ENCODE data around the gene SLC4A7. TPM values are rescaled to one million over a fixed set of nuclear protein-coding genes. Genes with fewer than 3 reads are reported as not detected.
A peak's percentile ranks its signal among the peaks of the same experiment; 100 is the strongest.
"Not testable (repeated sequence)": the region's sequence is repeated elsewhere in the genome, so short reads cannot be mapped to it uniquely, and the experiment has no call there.

The SLC4A7 gene
- total RNA-seq: 10 to 100 TPM; 62.1 to 62.3 TPM

DNA sequence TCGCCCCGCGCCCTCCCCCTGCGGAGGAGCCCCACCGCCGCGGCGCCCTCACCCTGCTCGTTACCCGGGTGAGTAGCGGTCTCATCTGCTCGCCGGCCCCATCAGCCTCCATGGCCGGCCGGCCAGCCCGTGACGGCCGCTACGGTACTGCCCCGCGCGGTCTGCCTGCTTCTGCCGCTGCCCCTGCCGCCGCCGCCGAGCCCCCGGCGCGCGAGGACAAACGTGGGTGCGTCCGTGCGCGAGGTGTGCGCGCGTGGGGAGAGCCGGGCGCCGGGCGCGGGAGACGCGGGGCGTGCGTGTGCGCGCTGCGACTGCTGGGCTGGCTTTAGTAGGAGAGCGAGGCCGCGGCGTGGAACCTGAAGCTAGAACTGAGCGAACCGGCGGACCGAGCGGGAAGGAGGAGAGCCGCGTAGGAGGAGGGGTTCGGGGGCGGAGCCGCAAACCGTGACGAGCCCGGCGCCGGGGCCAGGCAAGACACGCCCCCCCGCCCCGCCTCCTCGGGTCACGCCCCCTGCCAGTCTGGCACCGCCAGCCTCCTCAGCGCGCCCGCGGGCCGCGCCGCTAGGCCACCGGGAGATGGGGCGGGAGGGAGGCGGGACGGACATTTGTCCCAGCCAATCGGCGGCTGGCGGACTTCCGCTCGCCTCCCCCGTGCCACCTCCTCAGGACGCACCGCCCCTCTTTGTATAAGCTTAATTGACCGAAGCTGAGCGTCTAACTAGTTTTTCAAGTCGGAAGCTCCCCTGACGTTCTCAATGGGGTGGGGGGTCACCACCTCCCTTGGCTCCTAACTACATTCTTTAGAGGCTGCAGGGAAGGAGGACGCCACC is at the start of gene SLC4A7:
Gene SLC4A7, minus strand, starts transcription at position 370 of the 830 bp plus-strand sequence. Its CDS starts 258 bp downstream, at position 112.
- Mint-ChIP-seq H3K36me3 (peaks cover 18% of the 10 kb centered on the region), H3K27ac (peak within 1 kb of the TSS; percentile 96), H3K27me3 (no peaks in the 10 kb centered on the region), H3K4me3 (peak within 1 kb of the TSS; percentile 100), H3K9me3 (no peaks in the 10 kb centered on the region), H3K4me1 (ENCODE audit: low read depth) (peaks cover 28% of the 10 kb centered on the region)
- DNase-seq: peak; percentile 99
- ChIA-PET CTCF (interaction anchor here (0.7 to 3.5 kb wide), 9 partner anchors 10 to 197 kb away, joined by 3 to 10 read pairs (median 4); no protein-coding TSS in a partner anchor), POLR2A (interaction anchor here (0.6 to 2.0 kb wide), 7 partner anchors 49 to 865 kb away, joined by 3 to 7 read pairs (median 4); partner anchors contain the start of genes AZI2 and ZCWPW2)
- intact Hi-C loops (cut with micrococcal nuclease): loop anchor here (1.0 to 5.0 kb wide), 10 partner anchors 17 to 865 kb away; partner anchors contain the start of genes CMC1 and NEK10

DNA sequence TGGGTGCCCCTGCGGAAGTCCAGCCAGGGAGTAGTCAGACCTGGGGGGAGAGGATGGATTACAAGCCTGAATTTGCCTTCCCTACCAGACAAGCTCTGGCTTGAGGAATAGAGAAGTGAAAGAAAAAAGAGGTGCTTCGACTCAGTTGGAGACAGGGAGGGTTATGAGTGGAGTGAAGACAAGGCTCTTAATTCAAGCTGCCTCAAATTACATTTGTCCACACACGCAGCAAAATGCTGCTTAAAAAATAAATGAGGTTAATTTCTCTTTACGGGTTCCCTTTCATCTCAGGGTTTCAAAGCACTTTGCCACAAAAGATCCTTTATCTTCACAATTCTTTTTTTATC is 49.0 kb upstream of the SLC4A7 start:
- POLR2A ChIA-PET: interaction anchor here (1.3 kb wide), 1 partner anchor 50 kb away, joined by 5 read pairs; the partner anchor contains the start of gene SLC4A7
- intact Hi-C loops (cut with micrococcal nuclease): no loop called here
- H3K9me3 Mint-ChIP-seq: no peaks in the 10 kb centered on the region
- CTCF ChIA-PET: interaction anchor here (1.0 to 1.2 kb wide), 2 partner anchors 10 to 11 kb away, joined by 3 to 4 read pairs; no protein-coding TSS in a partner anchor
- H3K27me3 Mint-ChIP-seq: no peaks in the 10 kb centered on the region
- no peak overlapping the region for H3K27ac Mint-ChIP-seq
- H3K4me3 Mint-ChIP-seq: no peak overlapping the region
- peaks cover 23% of the 10 kb centered on the region for H3K4me1 Mint-ChIP-seq (ENCODE audit: low read depth)
- DNase-seq: no peak
- no peaks in the 10 kb centered on the region for H3K36me3 Mint-ChIP-seq

DNA sequence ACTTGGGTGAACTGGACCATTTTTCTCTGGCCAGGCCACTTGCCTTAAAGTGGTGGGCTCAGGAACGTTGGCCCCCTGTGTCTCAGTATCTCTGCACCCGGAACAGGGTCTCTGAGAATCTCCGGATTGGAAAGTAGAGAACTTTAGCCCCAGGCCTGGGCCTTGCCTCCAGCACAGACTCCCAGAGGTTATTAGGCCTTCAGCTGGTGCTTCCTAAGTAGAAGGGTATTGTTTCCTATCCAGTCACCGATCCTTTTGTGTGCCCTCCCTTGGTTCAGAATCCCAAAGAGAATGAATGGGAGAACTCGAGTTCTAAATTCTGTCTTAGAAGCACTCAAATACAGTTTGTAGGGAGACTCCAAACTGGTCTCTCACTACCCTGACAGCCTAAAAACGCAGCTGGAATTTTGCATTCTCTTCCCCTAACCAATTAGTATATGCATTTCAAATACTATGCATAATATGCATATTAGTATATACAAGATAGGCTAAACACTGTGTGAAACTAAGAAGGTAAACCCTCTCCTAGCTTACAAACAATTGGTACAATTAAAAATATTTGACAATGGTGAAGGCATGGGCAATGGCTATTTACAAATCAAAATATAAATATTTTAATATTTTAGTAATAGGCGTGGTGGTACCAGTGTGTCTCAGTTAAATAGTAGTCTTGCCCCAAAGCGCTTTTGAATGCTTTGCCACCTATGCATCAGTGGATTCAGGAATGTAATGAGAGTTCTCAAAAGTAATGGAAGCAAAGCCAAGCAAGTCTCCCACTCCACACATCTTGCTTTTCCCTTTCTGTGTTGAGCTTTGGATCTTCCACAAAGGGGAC is 48.5 kb upstream of the SLC4A7 start:
- ChIA-PET CTCF (interaction anchor here (1.0 kb wide), 1 partner anchor 11 kb away, joined by 3 read pairs; no protein-coding TSS in a partner anchor), POLR2A (interaction anchor here (1.3 kb wide), 1 partner anchor 49 kb away, joined by 5 read pairs; the partner anchor contains the start of gene SLC4A7)
- Mint-ChIP-seq H3K27ac (no peak overlapping the region), H3K9me3 (no peaks in the 10 kb centered on the region), H3K36me3 (no peaks in the 10 kb centered on the region), H3K27me3 (no peaks in the 10 kb centered on the region), H3K4me1 (ENCODE audit: low read depth) (peaks cover 23% of the 10 kb centered on the region), H3K4me3 (no peak overlapping the region)
- intact Hi-C loops (cut with micrococcal nuclease): no loop called here
- DNase-seq: no peak

DNA sequence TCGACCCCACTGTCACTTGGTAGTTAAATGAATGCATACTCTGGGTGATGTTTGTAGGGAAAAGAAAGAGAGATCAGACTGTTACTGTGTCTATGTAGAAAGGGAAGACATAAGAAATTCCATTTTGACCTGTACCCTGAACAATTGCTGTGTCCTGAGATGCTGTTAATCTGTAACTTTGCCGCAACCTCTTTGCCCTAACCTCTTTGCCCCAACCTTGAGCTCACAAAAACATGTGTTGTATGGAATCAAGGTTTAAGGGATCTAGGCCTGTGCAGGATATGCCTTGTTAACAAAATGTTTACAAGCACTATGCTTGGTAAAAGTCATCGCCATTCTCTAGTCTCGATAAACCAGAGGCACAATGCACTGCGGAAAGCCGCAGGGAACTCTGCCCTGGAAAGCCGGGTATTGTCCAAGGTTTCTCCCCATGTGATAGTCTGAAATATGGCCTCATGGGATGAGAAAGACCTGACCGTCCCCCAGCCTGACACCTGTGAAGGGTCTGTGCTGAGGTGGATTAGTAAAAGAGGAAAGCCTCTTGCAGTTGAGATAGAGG is 47.1 kb upstream of the SLC4A7 start:
- DNase-seq; intact Hi-C loops (cut with micrococcal nuclease); H3K9me3 Mint-ChIP-seq; POLR2A ChIA-PET; H3K36me3 Mint-ChIP-seq; H3K27ac Mint-ChIP-seq; CTCF ChIA-PET; H3K27me3 Mint-ChIP-seq; H3K4me3 Mint-ChIP-seq: not testable (repeated sequence)
- H3K4me1 Mint-ChIP-seq (ENCODE audit: low read depth): peaks cover 24% of the 10 kb centered on the region

DNA sequence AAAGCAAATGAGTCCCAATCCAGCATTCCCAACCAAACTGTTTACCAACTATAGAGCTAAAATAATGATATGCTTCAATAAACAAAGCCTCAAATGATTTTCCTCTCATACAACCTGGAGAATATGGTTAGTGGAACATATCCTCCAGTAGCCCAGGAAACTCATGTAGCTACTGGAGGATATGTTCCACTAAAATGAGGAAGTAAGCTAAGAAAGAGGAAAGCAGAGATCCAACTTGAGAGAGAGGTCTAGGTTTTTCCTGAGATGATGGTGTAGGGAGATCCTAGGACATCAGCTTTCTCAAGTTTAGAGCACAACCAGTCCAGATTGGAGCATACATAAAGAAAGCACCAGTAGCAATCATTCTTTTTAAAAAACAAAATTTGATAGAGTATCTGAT is 44.6 kb upstream of the SLC4A7 start:
- no peak overlapping the region for H3K4me3 Mint-ChIP-seq
- intact Hi-C loops (cut with micrococcal nuclease): no loop called here
- H3K27ac Mint-ChIP-seq: no peak overlapping the region
- ChIA-PET POLR2A (no interaction called here), CTCF (interaction anchor here (0.6 kb wide), 1 partner anchor 71 kb away, joined by 3 read pairs; no protein-coding TSS in a partner anchor)
- H3K9me3 Mint-ChIP-seq: no peaks in the 10 kb centered on the region
- H3K36me3 Mint-ChIP-seq: no peaks in the 10 kb centered on the region
- no peaks in the 10 kb centered on the region for H3K27me3 Mint-ChIP-seq
- no peak for DNase-seq
- peaks cover 16% of the 10 kb centered on the region for H3K4me1 Mint-ChIP-seq (ENCODE audit: low read depth)

DNA sequence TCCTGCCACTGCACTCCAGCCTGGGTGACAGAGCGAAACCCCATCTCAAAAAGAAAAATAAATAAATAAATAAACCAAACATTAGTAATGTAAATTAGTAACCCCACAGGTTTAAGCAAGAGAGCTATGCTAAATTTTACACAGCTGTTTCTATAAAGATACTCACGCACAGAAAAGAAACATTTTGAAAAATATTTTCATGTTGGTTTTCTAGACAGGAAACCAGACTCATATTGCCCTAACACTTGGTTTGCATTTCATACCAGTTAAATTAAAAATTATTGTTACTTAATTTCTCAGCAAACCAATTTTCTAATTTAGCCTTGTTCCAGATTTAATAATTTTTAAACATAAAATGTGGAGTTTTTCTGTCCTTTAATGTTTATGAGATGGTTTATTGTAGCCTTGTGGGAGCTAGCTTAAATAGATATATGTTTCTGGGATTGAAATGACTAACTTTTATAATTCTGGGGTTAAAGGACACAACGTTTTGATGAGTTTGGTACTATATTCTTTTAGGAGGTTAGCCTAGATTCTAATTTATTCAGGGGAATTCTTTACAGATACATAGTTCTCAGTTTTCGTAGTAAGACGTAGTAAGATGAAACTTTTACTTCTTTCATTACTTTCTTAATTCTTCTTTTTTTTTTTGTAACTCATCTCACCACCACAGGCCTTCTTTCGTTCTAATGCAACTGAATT is 42.6 kb upstream of the SLC4A7 start:
- H3K36me3 Mint-ChIP-seq: no peaks in the 10 kb centered on the region
- H3K27me3 Mint-ChIP-seq: no peaks in the 10 kb centered on the region
- ChIA-PET POLR2A (no interaction called here), CTCF (interaction anchor here (0.6 to 1.0 kb wide), 3 partner anchors 66 to 208 kb away, joined by 3 to 6 read pairs (median 3); no protein-coding TSS in a partner anchor)
- DNase-seq: no peak
- no peak overlapping the region for H3K4me3 Mint-ChIP-seq
- peaks cover 12% of the 10 kb centered on the region for H3K4me1 Mint-ChIP-seq (ENCODE audit: low read depth)
- intact Hi-C loops (cut with micrococcal nuclease): no loop called here
- no peak overlapping the region for H3K27ac Mint-ChIP-seq
- H3K9me3 Mint-ChIP-seq: no peaks in the 10 kb centered on the region

DNA sequence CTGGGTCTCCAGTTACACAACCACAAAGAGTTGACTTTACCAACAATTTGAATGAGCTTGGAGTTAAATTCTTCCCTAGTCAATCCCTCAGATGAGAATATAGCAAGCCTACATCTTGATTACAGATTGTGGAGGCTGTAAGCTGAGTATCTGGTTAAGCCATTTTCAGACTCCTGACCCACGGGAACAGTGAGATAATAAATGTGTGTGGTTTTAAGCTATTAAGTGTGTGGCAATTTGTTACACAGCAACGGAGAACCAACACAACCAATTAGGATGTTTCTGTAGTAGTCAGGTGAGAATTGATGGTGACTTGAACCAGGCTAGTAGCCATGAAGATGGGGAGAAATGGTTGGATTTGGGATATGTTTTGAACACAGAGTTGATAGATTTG is 37.7 kb upstream of the SLC4A7 start:
- ChIA-PET CTCF (interaction anchor here (0.8 to 1.0 kb wide), 2 partner anchors 12 to 111 kb away, joined by 3 read pairs; no protein-coding TSS in a partner anchor), POLR2A (no interaction called here)
- Mint-ChIP-seq H3K4me3 (no peak overlapping the region), H3K9me3 (no peaks in the 10 kb centered on the region), H3K36me3 (no peaks in the 10 kb centered on the region), H3K27me3 (no peaks in the 10 kb centered on the region), H3K4me1 (ENCODE audit: low read depth) (peaks cover 9% of the 10 kb centered on the region), H3K27ac (no peak overlapping the region)
- intact Hi-C loops (cut with micrococcal nuclease): no loop called here
- DNase-seq: no peak

DNA sequence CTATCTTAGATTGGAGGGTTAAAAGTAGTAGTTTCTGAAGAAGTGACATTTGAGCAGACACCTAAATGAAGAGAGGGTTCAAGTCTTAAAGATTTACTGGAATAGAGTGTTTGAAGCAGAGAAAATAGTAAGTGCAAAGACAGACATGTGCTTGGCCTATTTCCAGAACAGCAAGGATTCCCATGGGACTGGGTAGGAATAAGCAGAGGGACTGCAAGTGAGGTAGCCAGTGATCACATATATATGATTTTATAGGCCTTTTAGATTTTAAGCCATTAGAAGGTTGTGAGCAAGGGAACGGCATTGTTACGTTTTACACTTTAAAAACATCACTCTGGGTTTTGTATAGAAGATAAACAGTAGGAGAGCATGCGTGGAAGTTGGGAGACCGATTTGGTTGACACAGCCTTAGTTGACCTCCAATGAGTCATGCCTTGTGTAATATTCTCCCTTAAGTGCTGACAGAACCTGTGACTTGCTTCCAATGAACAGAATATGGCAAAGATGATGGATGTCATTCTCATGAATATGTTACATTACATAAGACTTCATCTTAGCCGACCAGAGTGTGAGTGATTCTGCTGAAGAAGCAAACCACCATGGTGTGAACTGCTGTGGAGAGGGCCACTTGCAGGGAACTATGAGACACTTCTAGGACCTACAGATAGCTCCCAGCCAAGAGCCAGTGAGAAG is 37.1 kb upstream of the SLC4A7 start:
- Mint-ChIP-seq H3K4me1 (ENCODE audit: low read depth) (peaks cover 8% of the 10 kb centered on the region), H3K9me3 (no peaks in the 10 kb centered on the region), H3K4me3 (no peak overlapping the region), H3K36me3 (no peaks in the 10 kb centered on the region), H3K27me3 (no peaks in the 10 kb centered on the region), H3K27ac (no peak overlapping the region)
- intact Hi-C loops (cut with micrococcal nuclease): no loop called here
- DNase-seq: peak; percentile 11
- ChIA-PET CTCF (interaction anchor here (0.8 to 1.0 kb wide), 2 partner anchors 12 to 111 kb away, joined by 3 read pairs; no protein-coding TSS in a partner anchor), POLR2A (no interaction called here)

DNA sequence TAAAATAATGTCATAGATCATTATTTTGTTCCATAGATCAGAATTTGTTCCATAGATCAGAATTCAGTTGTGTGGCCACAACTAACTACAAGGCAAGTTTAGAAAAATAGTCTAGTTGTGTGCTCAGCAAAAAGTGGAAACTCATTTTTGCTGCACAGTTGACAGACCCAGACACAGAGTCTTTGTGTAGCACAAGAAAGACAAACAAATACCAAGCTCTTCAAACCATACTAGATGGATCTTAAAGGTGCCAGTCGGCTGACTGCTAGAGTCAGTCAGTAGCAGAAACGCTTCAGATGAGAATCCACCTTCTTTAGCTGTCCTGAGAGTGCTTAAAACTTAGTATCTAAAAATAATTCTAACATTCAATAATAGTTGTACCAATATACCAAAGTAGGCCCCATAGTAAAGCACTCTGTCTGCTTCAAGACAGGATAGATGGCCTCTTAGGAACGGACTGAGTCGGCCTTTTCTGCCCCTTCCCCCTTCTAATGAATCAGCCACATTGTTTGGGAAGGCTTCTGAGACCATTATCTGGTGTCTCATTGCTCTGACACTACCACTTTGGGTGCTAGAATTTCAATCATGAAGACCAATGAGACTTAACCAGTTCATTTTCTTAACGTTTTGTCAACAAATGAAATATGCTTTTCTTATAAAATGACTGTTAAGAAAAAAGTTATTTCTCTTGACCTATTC is 27.7 kb upstream of the SLC4A7 start:
- no peaks in the 10 kb centered on the region for H3K36me3 Mint-ChIP-seq
- no peaks in the 10 kb centered on the region for H3K9me3 Mint-ChIP-seq
- intact Hi-C loops (cut with micrococcal nuclease): no loop called here
- H3K27me3 Mint-ChIP-seq: no peaks in the 10 kb centered on the region
- no peak overlapping the region for H3K4me3 Mint-ChIP-seq
- ChIA-PET CTCF (no interaction called here), POLR2A (no interaction called here)
- peaks cover 2% of the 10 kb centered on the region for H3K4me1 Mint-ChIP-seq (ENCODE audit: low read depth)
- no peak for DNase-seq
- no peak overlapping the region for H3K27ac Mint-ChIP-seq

DNA sequence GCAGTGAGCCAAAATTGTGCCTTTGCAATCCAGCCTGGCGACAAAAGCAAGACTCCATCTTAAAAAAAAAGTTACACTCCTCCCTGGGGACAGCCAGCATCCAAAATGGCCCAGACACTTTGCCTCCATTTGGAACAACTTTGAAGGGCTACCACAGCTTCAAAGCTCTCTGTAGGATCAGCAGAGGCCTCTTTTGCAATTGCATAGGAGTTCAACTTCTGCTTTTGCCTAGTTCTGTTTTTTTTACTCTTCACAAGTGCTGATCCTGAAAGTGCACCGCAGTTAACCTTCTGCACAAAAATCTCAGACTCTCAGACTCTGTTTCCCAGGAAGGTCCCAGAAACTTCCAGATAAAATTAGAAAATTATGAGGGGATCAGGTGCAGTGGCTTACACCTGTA is 25.2 kb upstream of the SLC4A7 start:
- POLR2A ChIA-PET: interaction anchor here (0.6 kb wide), 1 partner anchor 20 kb away, joined by 4 read pairs; no protein-coding TSS in a partner anchor
- H3K4me3 Mint-ChIP-seq: no peak overlapping the region
- H3K27me3 Mint-ChIP-seq: no peaks in the 10 kb centered on the region
- intact Hi-C loops (cut with micrococcal nuclease): no loop called here
- H3K27ac Mint-ChIP-seq: no peak overlapping the region
- CTCF ChIA-PET: no interaction called here
- no peak for DNase-seq
- peaks cover 2% of the 10 kb centered on the region for H3K4me1 Mint-ChIP-seq (ENCODE audit: low read depth)
- H3K9me3 Mint-ChIP-seq: no peaks in the 10 kb centered on the region
- H3K36me3 Mint-ChIP-seq: no peaks in the 10 kb centered on the region
